MCF 10A (cell line): Measurements from ENCODE around the gene FAM187B. TPM values are rescaled to one million over a fixed set of nuclear protein-coding genes. Genes with fewer than 3 reads are reported as not detected.

Experiments used
- BruUV-seq: library from RNA; stranded (reverse); fragments of 400-500 nt; replicated peaks from 2 replicates; lab custom pipeline; 2021; lab: Mats Ljungman, UMichigan
- CTCF ChIA-PET: fragments of 300-600 bp; sonication (Branson Sonifier 250); formaldehyde crosslinking; extraction: SDS; loops from one replicate; lab custom pipeline; 2021; ENCODE audit warnings: antibody characterized with exemption, inconsistent platforms; lab: Yijun Ruan, JAX
- POLR2A ChIA-PET: fragments of 300-600, 350-650 bp; sonication (Branson Sonifier 250); formaldehyde crosslinking; extraction: SDS; loops from one replicate; lab custom pipeline; 2020; ENCODE audit warnings: antibody characterized with exemption, inconsistent platforms; lab: Yijun Ruan, JAX
- DNase-seq: peaks from one replicate; pipeline ENCODE4 v3.0.0-alpha.2; 2018; ENCODE audit not compliant: unreplicated experiment
- H3K27ac Mint-ChIP-seq: one replicate; pipeline ENCODE4 v1.8.0; 2022; ENCODE audit warnings: mild to moderate bottlenecking, low read depth, mixed read lengths; ENCODE audit not compliant: unreplicated experiment
- H3K27me3 Mint-ChIP-seq: one replicate; pipeline ENCODE4 v1.8.0; 2022; ENCODE audit warnings: mixed read lengths; ENCODE audit not compliant: insufficient read depth, unreplicated experiment
- H3K36me3 Mint-ChIP-seq: one replicate; pipeline ENCODE4 v1.8.0; 2022; ENCODE audit warnings: mild to moderate bottlenecking, moderate library complexity, mixed read lengths; ENCODE audit not compliant: insufficient read depth, unreplicated experiment
- H3K4me1 Mint-ChIP-seq: one replicate; pipeline ENCODE4 v1.8.0; 2022; ENCODE audit warnings: mixed read lengths; ENCODE audit not compliant: insufficient read depth, unreplicated experiment
- H3K4me3 Mint-ChIP-seq: one replicate; pipeline ENCODE4 v1.8.0; 2022; ENCODE audit warnings: mild to moderate bottlenecking, moderate library complexity, mixed read lengths; ENCODE audit not compliant: unreplicated experiment
- H3K9me3 Mint-ChIP-seq: one replicate; pipeline ENCODE4 v1.8.0; 2022; ENCODE audit warnings: mixed read lengths; ENCODE audit not compliant: unreplicated experiment
- CTCF ChIP-seq: fragments of 200-600 bp; IDR thresholded peaks from one replicate; pipeline ENCODE4 v1.8.0; 2022; ENCODE audit warnings: antibody characterized with exemption, mild to moderate bottlenecking; ENCODE audit not compliant: unreplicated experiment
- intact Hi-C: fragments of 100-400 bp; cut with micrococcal nuclease; formaldehyde crosslinking; loops from 2 replicates; pipeline ENCODE4 v1.14.1; 2022
- total RNA-seq: library from RNA; stranded (reverse); gene quantifications from 2 replicates; pipeline ENCODE4 v1.2.3, GENCODE V29; 2022

The FAM187B gene
- total RNA-seq, 1 experiment from 2014 or later = not detected

- Mint-ChIP-seq H3K4me1 (peaks cover 6% of the 10 kb centered on the region), H3K9me3 (peaks cover 8% of the 10 kb centered on the region), H3K4me3 (no peak overlapping the region), H3K27me3 (no peaks in the 10 kb centered on the region), H3K36me3 (no peaks in the 10 kb centered on the region), H3K27ac (no peak overlapping the region)
- intact Hi-C loops = no loop called here
- no TSS peak for BruUV-seq
- ChIA-PET CTCF (interaction anchor here (1.3 kb wide), 1 partner anchor 23 kb away, joined by 3 read pairs; no protein-coding TSS in a partner anchor), POLR2A (interaction anchor here (0.5 to 1.1 kb wide), 2 partner anchors 40 to 63 kb away, joined by 3 read pairs; no protein-coding TSS in a partner anchor)
- no peak for DNase-seq
- no peak for TF ChIP-seq CTCF
Measured at GRCh38 chr19:35219008-35219407, 9.5 kb downstream of the FAM187B start.

GRCh38 chr19:35217649-35217990 lies 10.9 kb downstream of the FAM187B start:
- ChIA-PET POLR2A (no interaction called here), CTCF (interaction anchor here (1.1 kb wide), 1 partner anchor 36 kb away, joined by 3 read pairs; no protein-coding TSS in a partner anchor)
- no peaks in the 10 kb centered on the region for H3K4me1 Mint-ChIP-seq
- peaks cover 8% of the 10 kb centered on the region for H3K9me3 Mint-ChIP-seq
- intact Hi-C loops = no loop called here
- DNase-seq = no peak
- no peak overlapping the region for H3K4me3 Mint-ChIP-seq
- H3K27me3 Mint-ChIP-seq = no peaks in the 10 kb centered on the region
- BruUV-seq = no TSS peak
- no peak overlapping the region for H3K27ac Mint-ChIP-seq
- no peaks in the 10 kb centered on the region for H3K36me3 Mint-ChIP-seq
- no peak for TF ChIP-seq CTCF

- Mint-ChIP-seq H3K36me3 (no peaks in the 10 kb centered on the region), H3K9me3 (peaks cover 8% of the 10 kb centered on the region), H3K4me1 (no peaks in the 10 kb centered on the region), H3K4me3 (no peak overlapping the region), H3K27me3 (no peaks in the 10 kb centered on the region), H3K27ac (no peak overlapping the region)
- BruUV-seq = no TSS peak
- intact Hi-C loops = no loop called here
- DNase-seq = peak; percentile 39
- ChIA-PET CTCF (interaction anchor here (1.0 to 1.1 kb wide), 2 partner anchors 36 to 47 kb away, joined by 3 read pairs; no protein-coding TSS in a partner anchor), POLR2A (interaction anchor here (0.6 kb wide), 2 partner anchors 95 to 118 kb away, joined by 3 to 4 read pairs; no protein-coding TSS in a partner anchor)
- TF ChIP-seq CTCF = no peak
Measured at GRCh38 chr19:35216833-35217648, 11.5 kb downstream of the FAM187B start.

GRCh38 chr19:35216016-35216832 lies 12.3 kb downstream of the FAM187B start:
- Mint-ChIP-seq H3K27ac (no peak overlapping the region), H3K4me1 (no peaks in the 10 kb centered on the region), H3K9me3 (peaks cover 8% of the 10 kb centered on the region), H3K36me3 (no peaks in the 10 kb centered on the region), H3K27me3 (no peaks in the 10 kb centered on the region), H3K4me3 (no peak overlapping the region)
- ChIA-PET POLR2A (interaction anchor here (0.6 kb wide), 2 partner anchors 95 to 118 kb away, joined by 3 to 4 read pairs; no protein-coding TSS in a partner anchor), CTCF (interaction anchor here (0.7 to 1.1 kb wide), 3 partner anchors 35 to 175 kb away, joined by 3 read pairs; no protein-coding TSS in a partner anchor)
- intact Hi-C loops = no loop called here
- DNase-seq = no peak
- no peak for TF ChIP-seq CTCF
- BruUV-seq = no TSS peak
